ENCODE measurements around the gene SLC44A3.

GRCh38 chr1:94920061-94920460 lies 99.9 kb downstream of the SLC44A3 start:
- TF ChIP-seq ZNF274 (IDR thresholded peaks at IDR 0.05; ENCODE audit: low read length): no peak
- TF ChIP-seq ZNF274 (tag by site-specific recombination; IDR thresholded peaks at IDR 0.05; ENCODE audit: borderline replicate concordance): no peak
- TF ChIP-seq, protein P1, sequence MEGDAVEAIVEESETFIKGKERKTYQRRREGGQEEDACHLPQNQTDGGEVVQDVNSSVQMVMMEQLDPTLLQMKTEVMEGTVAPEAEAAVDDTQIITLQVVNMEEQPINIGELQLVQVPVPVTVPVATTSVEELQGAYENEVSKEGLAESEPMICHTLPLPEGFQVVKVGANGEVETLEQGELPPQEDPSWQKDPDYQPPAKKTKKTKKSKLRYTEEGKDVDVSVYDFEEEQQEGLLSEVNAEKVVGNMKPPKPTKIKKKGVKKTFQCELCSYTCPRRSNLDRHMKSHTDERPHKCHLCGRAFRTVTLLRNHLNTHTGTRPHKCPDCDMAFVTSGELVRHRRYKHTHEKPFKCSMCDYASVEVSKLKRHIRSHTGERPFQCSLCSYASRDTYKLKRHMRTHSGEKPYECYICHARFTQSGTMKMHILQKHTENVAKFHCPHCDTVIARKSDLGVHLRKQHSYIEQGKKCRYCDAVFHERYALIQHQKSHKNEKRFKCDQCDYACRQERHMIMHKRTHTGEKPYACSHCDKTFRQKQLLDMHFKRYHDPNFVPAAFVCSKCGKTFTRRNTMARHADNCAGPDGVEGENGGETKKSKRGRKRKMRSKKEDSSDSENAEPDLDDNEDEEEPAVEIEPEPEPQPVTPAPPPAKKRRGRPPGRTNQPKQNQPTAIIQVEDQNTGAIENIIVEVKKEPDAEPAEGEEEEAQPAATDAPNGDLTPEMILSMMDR (tag by site-specific recombination; IDR thresholded peaks at IDR 0.05): no peak
- no peak for TF ChIP-seq ATF2 (tag by site-specific recombination; IDR thresholded peaks at IDR 0.05; ENCODE audit: low read depth)
- no peak for TF ChIP-seq ZBTB11 (tag by site-specific recombination; conservative IDR thresholded peaks at IDR 0.05; ENCODE audit: low read depth)
- TF ChIP-seq ZNF768 (tag by site-specific recombination; IDR thresholded peaks at IDR 0.05): no peak
- no peak for TF ChIP-seq YY1 (tag by site-specific recombination; IDR thresholded peaks at IDR 0.05)
